NCI-H446 treated with DMSO at 0.1 percent for 48 hours (cell line): ENCODE results near the gene DIAPH2.
A peak's percentile ranks its signal among the peaks of the same experiment; 100 is the strongest.

Source experiments
- DNase-seq: peaks from one replicate; lab custom pipeline; 2025; lab: John Stamatoyannopoulos, UW

Gene DIAPH2

GRCh38 chrX:97175147-97175546 is 490.5 kb downstream of the DIAPH2 start:
- DNase-seq: no peak

GRCh38 chrX:97189668-97190067 is 505.0 kb downstream of the DIAPH2 start:
- no peak for DNase-seq

GRCh38 chrX:97199501-97199900 is 514.9 kb downstream of the DIAPH2 start:
- no peak for DNase-seq

- no peak for DNase-seq
Measured at GRCh38 chrX:97200454-97200853, 515.8 kb downstream of the DIAPH2 start.

GRCh38 chrX:97210501-97210900 is 525.9 kb downstream of the DIAPH2 start:
- DNase-seq: no peak

GRCh38 chrX:97211070-97211469 is 526.4 kb downstream of the DIAPH2 start:
- no peak for DNase-seq

- no peak for DNase-seq
Measured at GRCh38 chrX:97215186-97215585, 530.5 kb downstream of the DIAPH2 start.

- no peak for DNase-seq
Measured at GRCh38 chrX:97224148-97224547, 539.5 kb downstream of the DIAPH2 start.

- no peak for DNase-seq
Measured at GRCh38 chrX:97229318-97229717, 544.7 kb downstream of the DIAPH2 start.

- no peak for DNase-seq
Measured at GRCh38 chrX:97230948-97231347, 546.3 kb downstream of the DIAPH2 start.

GRCh38 chrX:97234471-97235081 is 549.9 kb downstream of the DIAPH2 start:
- DNase-seq: no peak

GRCh38 chrX:97238632-97239031 is 554.0 kb downstream of the DIAPH2 start:
- no peak for DNase-seq

- DNase-seq: no peak
Measured at GRCh38 chrX:97252111-97252510, 567.5 kb downstream of the DIAPH2 start.

GRCh38 chrX:97260679-97261078 is 576.0 kb downstream of the DIAPH2 start:
- no peak for DNase-seq

- no peak for DNase-seq
Measured at GRCh38 chrX:97266406-97267121, 581.9 kb downstream of the DIAPH2 start.

- DNase-seq: peak; percentile 38
Measured at GRCh38 chrX:97267396-97268181, 582.9 kb downstream of the DIAPH2 start.

- DNase-seq: no peak
Measured at GRCh38 chrX:97268182-97268680, 583.6 kb downstream of the DIAPH2 start.

GRCh38 chrX:97284531-97284930 is 599.9 kb downstream of the DIAPH2 start:
- DNase-seq: no peak

GRCh38 chrX:97290199-97290598 is 605.6 kb downstream of the DIAPH2 start:
- DNase-seq: no peak

- no peak for DNase-seq
Measured at GRCh38 chrX:97294041-97294440, 609.4 kb downstream of the DIAPH2 start.

GRCh38 chrX:97295954-97296353 is 611.3 kb downstream of the DIAPH2 start:
- DNase-seq: no peak

- DNase-seq: no peak
Measured at GRCh38 chrX:97306771-97307470, 622.3 kb downstream of the DIAPH2 start.
